A673 (cell line): ENCODE measurements around the gene DIP2A.

Source experiments
- EZH2 ChIP-seq: fragments of 200-600 bp; sonication (generic); IDR thresholded peaks from 2 replicates; pipeline ENCODE4 v1.6.1; 2017; ENCODE audit warnings: borderline replicate concordance, low read depth, mild to moderate bottlenecking, mixed read lengths, antibody characterized with exemption, low read length; ENCODE audit not compliant: poor library complexity, severe bottlenecking
- TF ChIP-seq, protein P1 (sequence below): fragments of 300-800, 200-600 bp; sonication (generic); conservative IDR thresholded peaks from 2 replicates; pipeline ENCODE4 v1.5.1; 2017; ENCODE audit warnings: low read depth, mild to moderate bottlenecking, antibody characterized with exemption, low read length, moderate library complexity, mixed read lengths

DNA sequence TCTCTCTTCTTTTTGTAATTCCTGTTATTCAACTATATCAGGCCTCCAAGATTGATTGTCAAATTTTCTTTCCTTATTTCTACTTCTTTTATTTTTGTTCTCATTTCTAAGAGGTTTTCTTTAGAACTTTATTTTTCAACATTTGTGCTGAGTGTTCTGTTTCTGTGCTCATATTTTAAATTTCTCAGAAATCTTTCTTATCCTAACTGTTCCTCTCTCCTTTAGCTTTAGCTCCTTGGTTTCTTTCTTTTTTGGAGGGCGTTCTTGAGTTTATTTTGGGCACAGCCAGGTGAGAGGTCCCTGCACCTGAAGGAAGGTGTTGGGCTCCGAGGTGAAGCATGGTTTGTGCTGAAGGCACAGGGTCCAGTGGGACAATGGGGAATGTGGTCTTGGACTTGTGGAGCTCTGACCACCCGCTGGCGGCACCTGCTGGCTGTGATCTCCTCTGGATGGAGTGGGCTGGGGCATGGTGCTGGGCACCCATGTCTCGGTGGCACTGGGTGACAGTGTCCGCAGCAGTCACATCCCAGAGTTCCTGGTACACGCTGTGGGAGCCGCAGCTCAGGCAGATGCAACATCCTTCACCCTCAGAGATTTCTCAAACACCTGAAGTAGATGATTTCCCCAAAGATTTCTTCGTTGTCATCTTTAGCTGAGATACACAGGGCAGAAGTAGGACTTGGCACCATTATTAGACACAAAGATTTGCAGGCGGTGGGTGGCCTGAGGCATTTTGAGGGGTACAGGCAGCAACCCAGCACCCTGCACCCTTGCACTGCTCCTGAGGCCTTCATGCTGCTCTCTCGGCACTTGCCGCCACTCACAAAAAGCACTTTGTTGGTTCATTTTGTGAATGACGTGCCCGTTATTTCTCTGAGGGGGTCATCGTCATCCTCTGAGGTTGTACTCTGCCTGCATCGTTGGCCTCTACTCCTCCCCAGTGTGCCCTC lies 38.2 kb upstream of the DIP2A start:
- no peak for TF ChIP-seq EZH2
- TF ChIP-seq, protein P1, sequence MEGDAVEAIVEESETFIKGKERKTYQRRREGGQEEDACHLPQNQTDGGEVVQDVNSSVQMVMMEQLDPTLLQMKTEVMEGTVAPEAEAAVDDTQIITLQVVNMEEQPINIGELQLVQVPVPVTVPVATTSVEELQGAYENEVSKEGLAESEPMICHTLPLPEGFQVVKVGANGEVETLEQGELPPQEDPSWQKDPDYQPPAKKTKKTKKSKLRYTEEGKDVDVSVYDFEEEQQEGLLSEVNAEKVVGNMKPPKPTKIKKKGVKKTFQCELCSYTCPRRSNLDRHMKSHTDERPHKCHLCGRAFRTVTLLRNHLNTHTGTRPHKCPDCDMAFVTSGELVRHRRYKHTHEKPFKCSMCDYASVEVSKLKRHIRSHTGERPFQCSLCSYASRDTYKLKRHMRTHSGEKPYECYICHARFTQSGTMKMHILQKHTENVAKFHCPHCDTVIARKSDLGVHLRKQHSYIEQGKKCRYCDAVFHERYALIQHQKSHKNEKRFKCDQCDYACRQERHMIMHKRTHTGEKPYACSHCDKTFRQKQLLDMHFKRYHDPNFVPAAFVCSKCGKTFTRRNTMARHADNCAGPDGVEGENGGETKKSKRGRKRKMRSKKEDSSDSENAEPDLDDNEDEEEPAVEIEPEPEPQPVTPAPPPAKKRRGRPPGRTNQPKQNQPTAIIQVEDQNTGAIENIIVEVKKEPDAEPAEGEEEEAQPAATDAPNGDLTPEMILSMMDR: no peak
